NCI-H146 treated with DMSO at 0.1 percent for 48 hours (cell line): Measurements from ENCODE around the gene NTN5.

Experiments
- DNase-seq: peaks from one replicate; lab custom pipeline; 2025; ENCODE audit not compliant: unreplicated experiment; lab: John Stamatoyannopoulos, UW

NTN5 gene

GRCh38 chr19:48616041-48616436 lies 56.8 kb downstream of the NTN5 start:
- DNase-seq: no peak

GRCh38 chr19:48615231-48616040 lies 57.4 kb downstream of the NTN5 start:
- no peak for DNase-seq

- no peak for DNase-seq
Measured at GRCh38 chr19:48614436-48615230, 58.2 kb downstream of the NTN5 start, which contains the start of gene FAM83E. TSS of gene FAM83E (minus strand) at chr19:48615076. CDS start at chr19:48613372, 1,704 bp downstream.

GRCh38 chr19:48613852-48614435 lies 58.9 kb downstream of the NTN5 start:
- DNase-seq: no peak

- no peak for DNase-seq
Measured at GRCh38 chr19:48613024-48613851, 59.6 kb downstream of the NTN5 start.

GRCh38 chr19:48611872-48612271 lies 60.9 kb downstream of the NTN5 start:
- no peak for DNase-seq
